Neuronal stem cell (in vitro differentiated cells): Measurements from ENCODE around the gene DOHH.
A peak's percentile ranks its signal among the peaks of the same experiment; 100 is the strongest.

Source experiments
- DNase-seq: peaks from one replicate; pipeline ENCODE4 v3.0.0-alpha.2; 2013; ENCODE audit warnings: low spot score
- H2AFZ ChIP-seq: one replicate; pipeline ENCODE4 v1.6.1; 2013; ENCODE audit warnings: mild to moderate bottlenecking, low read length, inconsistent platforms
- H2AK5ac ChIP-seq: 2 replicates; pipeline ENCODE4 v1.6.1; 2013; ENCODE audit warnings: low read depth, mild to moderate bottlenecking, inconsistent platforms, low read length, moderate library complexity, mixed read lengths
- H2BK120ac ChIP-seq: 2 replicates; pipeline ENCODE4 v1.6.1; 2013; ENCODE audit warnings: low read depth, mild to moderate bottlenecking, inconsistent platforms, low read length, moderate library complexity, mixed read lengths
- H2BK12ac ChIP-seq: one replicate; pipeline ENCODE4 v1.6.1; 2013; ENCODE audit warnings: low read length, inconsistent platforms
- H2BK15ac ChIP-seq: 2 replicates; pipeline ENCODE4 v1.6.1; 2013; ENCODE audit warnings: mild to moderate bottlenecking, low read length, inconsistent platforms, mixed read lengths
- H2BK5ac ChIP-seq: one replicate; pipeline ENCODE4 v1.6.1; 2013; ENCODE audit warnings: inconsistent platforms, mild to moderate bottlenecking, low read length, moderate library complexity
- H3K14ac ChIP-seq: one replicate; pipeline ENCODE4 v1.6.1; 2013; ENCODE audit warnings: low read length, inconsistent platforms
- H3K18ac ChIP-seq: 2 replicates; pipeline ENCODE4 v1.6.1; 2013; ENCODE audit warnings: low read length, inconsistent platforms
- H3K23ac ChIP-seq: 2 replicates; pipeline ENCODE4 v1.6.1; 2013; ENCODE audit warnings: low read depth, mild to moderate bottlenecking, mixed read lengths, low read length, inconsistent platforms; ENCODE audit not compliant: poor library complexity
- H3K27ac ChIP-seq: replicated peaks from 3 replicates; pipeline ENCODE4 v1.5.1; 2013; ENCODE audit warnings: low read length, inconsistent platforms
- H3K27me3 ChIP-seq, 3 experiments: 2 replicates each; pipeline ENCODE4 v1.6.1; 2013; ENCODE audit warnings: low read length in 3 of 3, mild to moderate bottlenecking in 2 of 3, inconsistent platforms in 1 of 3, low read depth in 1 of 3, mixed read lengths in 1 of 3, moderate library complexity in 1 of 3; ENCODE audit not compliant: control insufficient read depth in 3 of 3, insufficient read depth in 3 of 3
- H3K36me3 ChIP-seq, 2 donors: replicated peaks in 1 of 2; 2 replicates each; pipeline ENCODE4 v1.6.1; 2013; ENCODE audit warnings: low read length in 2 of 2; ENCODE audit not compliant: control insufficient read depth in 2 of 2, insufficient read depth in 2 of 2
- H3K4ac ChIP-seq: 2 replicates; pipeline ENCODE4 v1.6.1; 2013; ENCODE audit warnings: inconsistent platforms, mild to moderate bottlenecking, low read length, moderate library complexity
- H3K4me1 ChIP-seq, 2 donors: 1 replicate in 1 of 2; 2 replicates in 1 of 2; pipeline ENCODE4 v1.6.1; 2013; ENCODE audit warnings: low read length in 2 of 2, low read depth in 1 of 2; ENCODE audit not compliant: control insufficient read depth in 2 of 2, insufficient read depth in 1 of 2
- H3K4me2 ChIP-seq: one replicate; pipeline ENCODE4 v1.6.1; 2013; ENCODE audit warnings: mild to moderate bottlenecking, low read length, inconsistent platforms; ENCODE audit not compliant: insufficient read depth, poor library complexity, severe bottlenecking
- H3K4me3 ChIP-seq, 2 donors: 2 replicates each; pipeline ENCODE4 v1.5.1; 2013; ENCODE audit warnings: low read length in 2 of 2, mild to moderate bottlenecking in 2 of 2, inconsistent platforms in 1 of 2, moderate library complexity in 1 of 2
- H3K79me1 ChIP-seq: one replicate; pipeline ENCODE4 v1.6.1; 2013; ENCODE audit warnings: low read depth, mild to moderate bottlenecking, inconsistent platforms, low read length, moderate library complexity
- H3K9ac ChIP-seq: one replicate; pipeline ENCODE4 v1.6.1; 2013; ENCODE audit warnings: mild to moderate bottlenecking, low read depth, low read length, inconsistent platforms; ENCODE audit not compliant: poor library complexity
- H3K9me3 ChIP-seq, 2 donors: replicated peaks in 1 of 2; 2 replicates each; pipeline versions ENCODE3 to v1.6.1; 2013; ENCODE audit warnings: low read length in 2 of 2, mild to moderate bottlenecking in 2 of 2, inconsistent platforms in 1 of 2, low read depth in 1 of 2, mixed read lengths in 1 of 2, moderate library complexity in 1 of 2; ENCODE audit not compliant: control insufficient read depth in 2 of 2, insufficient read depth in 1 of 2
- H4K8ac ChIP-seq: one replicate; pipeline ENCODE4 v1.6.1; 2013; ENCODE audit warnings: low read depth, mild to moderate bottlenecking, inconsistent platforms, low read length, moderate library complexity
- H4K91ac ChIP-seq: one replicate; pipeline ENCODE4 v1.6.1; 2013; ENCODE audit warnings: low read length, low read depth, mild to moderate bottlenecking, inconsistent platforms; ENCODE audit not compliant: poor library complexity
- WGBS, 2 donors: extraction: QIAGEN DNeasy Blood & Tissue Kit; methylation state at CpG; one replicate each; pipeline ENCODE4 v1.1.7; 2013; ENCODE audit warnings: missing lambda C conversion rate in 2 of 2, mixed read lengths in 1 of 2; ENCODE audit not compliant: insufficient read length in 2 of 2, insufficient replicate concordance in 1 of 2; ENCODE audit errors: extremely low coverage in 2 of 2; 5-methylcytosine and 5-hydroxymethylcytosine counted together

DOHH gene

DNA sequence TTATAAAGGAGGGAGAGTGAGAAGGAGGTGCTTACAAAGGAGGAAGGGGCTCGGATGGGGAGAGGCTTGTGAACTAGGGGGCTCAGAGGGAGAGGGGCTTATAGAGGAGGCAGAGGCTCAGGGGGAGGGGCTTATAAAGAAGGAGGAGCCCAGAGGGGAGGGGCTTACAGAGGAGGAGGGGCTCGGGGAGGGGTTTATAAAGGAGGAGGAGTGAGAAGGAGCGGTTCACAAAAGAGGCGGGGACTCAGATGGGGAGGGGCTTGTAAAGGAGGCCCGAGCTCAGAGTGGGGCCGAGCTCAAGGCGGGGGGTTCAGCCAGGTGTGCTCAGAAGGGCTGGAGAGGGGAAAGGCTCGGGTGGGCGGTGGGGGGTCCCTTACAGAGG, 20.6 kb downstream of the DOHH start:
- no peak overlapping the region for H3K4me3 ChIP-seq
- H3K23ac ChIP-seq: no peak overlapping the region
- no peaks in the 10 kb centered on the region for H3K36me3 ChIP-seq
- no peaks in the 10 kb centered on the region for H3K79me1 ChIP-seq
- no peak overlapping the region for H2BK120ac ChIP-seq
- H4K8ac ChIP-seq: no peak overlapping the region
- no peak overlapping the region for H4K91ac ChIP-seq
- no peak overlapping the region for H3K14ac ChIP-seq
- no peaks in the 10 kb centered on the region for H3K9me3 ChIP-seq
- no peak overlapping the region for H3K18ac ChIP-seq
- H3K4me1 ChIP-seq: peaks cover 2 to 6% of the 10 kb centered on the region in 2 donors
- no CpG with 5 or more reads among the region's 9 CpGs for WGBS, 2 donors
- H3K27ac ChIP-seq: no peak overlapping the region
- no peak overlapping the region for H2AFZ ChIP-seq
- no peak overlapping the region for H2BK15ac ChIP-seq
- H2BK5ac ChIP-seq: no peak overlapping the region
- no peak overlapping the region for H3K4me2 ChIP-seq
- no peak overlapping the region for H2AK5ac ChIP-seq
- H3K27me3 ChIP-seq: peaks cover 0 to 35% (median 4%) of the 10 kb centered on the region in 3 experiments
- H3K4ac ChIP-seq: no peak overlapping the region
- no peak overlapping the region for H2BK12ac ChIP-seq
- no peak overlapping the region for H3K9ac ChIP-seq
- no peak for DNase-seq

DNA sequence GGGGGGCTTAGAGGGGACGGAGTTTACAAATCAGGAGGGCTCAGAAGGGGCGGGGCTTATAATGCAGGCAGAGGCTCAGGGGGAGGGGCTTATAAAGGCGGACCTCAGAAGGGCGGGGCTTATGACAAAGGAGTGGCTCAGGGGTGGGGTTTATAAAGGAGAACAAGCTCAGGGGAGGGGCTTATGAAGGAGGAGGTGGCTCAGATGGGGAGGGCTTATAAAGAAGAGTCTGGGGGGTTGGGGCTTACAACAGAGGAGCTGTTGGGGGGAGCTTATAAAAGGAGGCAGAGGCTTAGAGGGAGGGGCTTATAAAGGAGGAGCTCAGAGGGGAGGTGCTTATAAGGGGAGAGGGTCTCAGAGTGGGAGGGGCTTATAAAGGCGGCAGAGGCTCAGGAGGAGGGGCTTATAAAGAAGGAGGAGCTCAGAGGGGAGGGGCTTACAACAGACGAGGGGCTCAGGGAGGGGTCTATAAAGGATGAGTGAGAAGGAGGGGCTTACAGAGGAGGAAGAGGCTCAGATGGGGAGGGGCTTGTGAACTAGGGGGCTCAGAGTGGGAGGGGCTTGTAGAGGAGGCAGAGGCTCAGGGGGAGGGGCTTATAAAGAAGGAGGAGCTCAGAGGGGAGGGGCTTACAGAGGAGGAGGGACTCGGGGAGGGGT, 21.2 kb downstream of the DOHH start:
- Histone ChIP-seq H3K4me2 (no peak overlapping the region), H4K8ac (no peak overlapping the region), H3K4me3 (no peak overlapping the region), H3K23ac (no peak overlapping the region), H3K79me1 (no peaks in the 10 kb centered on the region), H3K27ac (no peak overlapping the region), H3K18ac (no peak overlapping the region), H3K4me1 (peaks cover 2 to 6% of the 10 kb centered on the region in 2 donors), H2AFZ (no peak overlapping the region), H3K27me3 (peaks cover 0 to 36% (median 4%) of the 10 kb centered on the region in 3 experiments), H3K14ac (no peak overlapping the region), H4K91ac (no peak overlapping the region), H2BK12ac (no peak overlapping the region), H2BK15ac (no peak overlapping the region), H3K9ac (no peak overlapping the region), H3K4ac (no peak overlapping the region), H3K9me3 (no peaks in the 10 kb centered on the region), H2BK5ac (no peak overlapping the region), H2BK120ac (no peak overlapping the region), H3K36me3 (no peaks in the 10 kb centered on the region), H2AK5ac (no peak overlapping the region)
- no CpG with 5 or more reads among the region's 7 CpGs for WGBS, 2 donors
- no peak for DNase-seq

DNA sequence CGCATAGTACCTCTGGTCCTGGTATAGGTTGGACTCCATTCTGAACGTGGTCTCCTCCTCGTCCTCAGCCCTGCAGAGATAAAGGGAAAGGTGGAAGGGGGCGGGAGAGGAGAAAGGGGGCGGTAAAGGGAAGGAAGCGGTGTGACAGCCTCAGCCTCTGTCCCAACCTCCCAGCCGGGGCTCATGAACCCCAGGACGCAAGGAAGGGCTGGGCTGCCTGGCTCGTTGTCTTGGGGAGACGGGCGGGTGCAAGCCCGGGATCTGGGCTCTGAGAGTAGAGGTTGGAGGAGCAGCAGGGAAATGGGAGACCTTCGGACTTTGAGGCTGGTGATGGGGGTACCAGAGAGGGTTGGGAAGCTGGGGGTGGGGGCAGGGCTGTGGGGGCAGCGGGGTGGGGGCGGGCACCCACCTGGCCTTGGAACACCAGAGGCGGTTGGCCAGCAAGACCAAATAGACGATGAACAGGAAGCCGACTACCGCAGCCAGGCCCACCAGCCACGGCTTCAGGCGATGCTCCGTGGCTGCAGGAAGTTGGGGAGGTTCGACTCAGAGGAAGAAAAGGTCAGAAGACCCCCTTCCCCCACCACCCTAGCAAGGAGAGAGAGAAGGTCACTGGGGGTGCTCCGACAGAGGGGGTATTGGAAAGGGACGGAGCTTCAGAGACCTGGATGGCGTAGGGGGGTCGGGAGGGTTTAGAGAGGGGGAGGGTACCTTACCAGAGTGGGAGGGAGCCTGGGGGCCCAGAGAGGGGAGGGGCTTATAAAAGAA, 21.9 kb downstream of the DOHH start:
- Histone ChIP-seq H4K8ac (no peak overlapping the region), H3K27ac (no peak overlapping the region), H2BK15ac (no peak overlapping the region), H4K91ac (no peak overlapping the region), H3K9me3 (no peaks in the 10 kb centered on the region), H2BK12ac (no peak overlapping the region), H3K79me1 (no peaks in the 10 kb centered on the region), H3K18ac (peak overlapping the region; percentile 59), H3K14ac (no peak overlapping the region), H3K9ac (no peak overlapping the region), H2AK5ac (no peak overlapping the region), H3K4me2 (peak overlapping the region; percentile 24), H3K36me3 (no peaks in the 10 kb centered on the region), H2AFZ (peak overlapping the region; percentile 45), H3K4me1 (peaks cover 2 to 6% of the 10 kb centered on the region in 2 donors), H3K27me3 (peaks cover 0 to 36% (median 4%) of the 10 kb centered on the region in 3 experiments), H2BK5ac (no peak overlapping the region), H3K23ac (peak overlapping the region; percentile 51), H3K4ac (no peak overlapping the region), H2BK120ac (no peak overlapping the region), H3K4me3 (no peak overlapping the region)
- DNase-seq: no peak
- WGBS, 2 donors: no CpG with 5 or more reads among the region's 27 CpGs

DNA sequence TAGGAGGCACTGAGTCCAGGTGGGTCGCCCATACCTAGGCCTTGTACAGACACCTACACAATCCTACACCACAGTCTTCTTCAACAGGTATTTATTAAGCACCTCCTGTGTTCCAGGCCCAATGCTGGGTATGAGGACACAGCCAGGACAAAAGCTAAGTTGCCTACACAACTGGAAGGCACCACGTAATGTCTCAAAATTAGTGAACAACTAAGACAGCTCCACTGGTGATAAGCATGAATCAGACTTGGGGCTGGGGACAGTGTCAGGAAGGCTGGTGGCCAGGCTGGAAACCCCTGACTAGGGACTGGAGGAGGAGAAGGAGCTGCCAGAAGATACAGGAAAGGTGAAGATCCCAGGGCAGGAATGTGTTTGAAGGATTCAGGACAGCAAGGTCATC, 22.5 kb downstream of the DOHH start:
- Histone ChIP-seq H3K27ac (no peak overlapping the region), H3K4ac (no peak overlapping the region), H3K79me1 (no peaks in the 10 kb centered on the region), H3K23ac (no peak overlapping the region), H3K4me1 (peaks cover 2 to 6% of the 10 kb centered on the region in 2 donors), H2BK15ac (no peak overlapping the region), H2AFZ (no peak overlapping the region), H4K91ac (no peak overlapping the region), H3K36me3 (no peaks in the 10 kb centered on the region), H3K9me3 (no peaks in the 10 kb centered on the region), H3K18ac (no peak overlapping the region), H4K8ac (no peak overlapping the region), H3K27me3 (peaks cover 0 to 34% (median 4%) of the 10 kb centered on the region in 3 experiments), H3K14ac (no peak overlapping the region), H2BK12ac (no peak overlapping the region), H2BK120ac (no peak overlapping the region), H3K4me3 (no peak overlapping the region), H2AK5ac (no peak overlapping the region), H3K9ac (no peak overlapping the region), H2BK5ac (no peak overlapping the region), H3K4me2 (no peak overlapping the region)
- no CpG with 5 or more reads among the region's 2 CpGs for WGBS, 2 donors
- DNase-seq: no peak
